WTC11 (cell line): ENCODE data around the gene LCA5.

ENCODE experiments used
- ATF1 ChIP-seq: sonication (generic); formaldehyde crosslinking; IDR thresholded peaks from 2 replicates; pipeline ENCODE4 v1.8.1; 2023; ENCODE audit warnings: mild to moderate bottlenecking, moderate library complexity, missing genetic modification reagents
- ATF3 ChIP-seq: sonication (generic); formaldehyde crosslinking; conservative IDR thresholded peaks from 2 replicates; pipeline ENCODE4 v1.8.1; 2022; ENCODE audit warnings: mild to moderate bottlenecking, missing genetic modification reagents
- CREB1 ChIP-seq: sonication (generic); formaldehyde crosslinking; IDR thresholded peaks from 2 replicates; pipeline ENCODE4 v1.8.0; 2023; ENCODE audit warnings: mild to moderate bottlenecking, missing genetic modification reagents
- CREM ChIP-seq: sonication (generic); formaldehyde crosslinking; IDR thresholded peaks from 2 replicates; pipeline ENCODE4 v1.8.1; 2022; ENCODE audit warnings: mild to moderate bottlenecking, missing genetic modification reagents, moderate library complexity
- CTCF ChIP-seq: fragments of 200-600 bp; IDR thresholded peaks from 2 replicates; pipeline ENCODE4 v1.8.0; 2022; ENCODE audit warnings: antibody characterized with exemption
- ETV6 ChIP-seq: sonication (generic); formaldehyde crosslinking; IDR thresholded peaks from 2 replicates; pipeline ENCODE4 v1.8.1; 2022; ENCODE audit warnings: mild to moderate bottlenecking, missing genetic modification reagents
- ZNF232 ChIP-seq: sonication (generic); formaldehyde crosslinking; IDR thresholded peaks from 2 replicates; pipeline ENCODE4 v1.8.0; 2022; ENCODE audit warnings: mild to moderate bottlenecking, missing genetic modification reagents

GRCh38 chr6:79468116-79468515 lies 69.1 kb downstream of the LCA5 start:
- no peak for TF ChIP-seq ZNF232 (CRISPR knock-in tag)
- no peak for TF ChIP-seq ATF3 (CRISPR knock-in tag)
- TF ChIP-seq CTCF: no peak
- no peak for TF ChIP-seq ETV6 (CRISPR knock-in tag)
- TF ChIP-seq ATF1 (CRISPR knock-in tag): no peak
- no peak for TF ChIP-seq CREM (CRISPR knock-in tag)
- TF ChIP-seq CREB1 (CRISPR knock-in tag): no peak
